Sciatic nerve (tissue), 2 donors: ENCODE results near the gene ATXN1L. TPM values are rescaled to one million over a fixed set of nuclear protein-coding genes. Genes with fewer than 3 reads are reported as not detected.
A peak's percentile ranks its signal among the peaks of the same experiment; 100 is the strongest.
"Not testable (repeated sequence)": the region's sequence is repeated elsewhere in the genome, so short reads cannot be mapped to it uniquely, and the experiment has no call there.

ENCODE experiments used
- ATAC-seq: fragments of 200-7000 bp; cut with Tn5 transposase; one replicate; pipeline ENCODE4 v1.9.1; 2020; ENCODE audit warnings: mild to moderate bottlenecking, moderate library complexity
- DNase-seq: peaks from one replicate; pipeline ENCODE4 v3.0.0-alpha.2; 2020; ENCODE audit warnings: low spot score
- intact Hi-C: fragments of 100-400 bp; cut with DNase I; formaldehyde crosslinking; loops from one replicate; pipeline ENCODE4 v1.14.2; 2022
- total RNA-seq: library from RNA; stranded (reverse); fragmentation: NEBNext Ultra II Directional; extraction: Animal tissue kit (Norgen Biotek cat#: 25700); gene quantifications from one replicate; pipeline ENCODE4 v1.2.1, GENCODE V29; 2021
- donor health status: DM: no; HTN: no; CAD: no.
- donor health status: DM: no; HTN: no; CAD: no.

ATXN1L gene, protein sequence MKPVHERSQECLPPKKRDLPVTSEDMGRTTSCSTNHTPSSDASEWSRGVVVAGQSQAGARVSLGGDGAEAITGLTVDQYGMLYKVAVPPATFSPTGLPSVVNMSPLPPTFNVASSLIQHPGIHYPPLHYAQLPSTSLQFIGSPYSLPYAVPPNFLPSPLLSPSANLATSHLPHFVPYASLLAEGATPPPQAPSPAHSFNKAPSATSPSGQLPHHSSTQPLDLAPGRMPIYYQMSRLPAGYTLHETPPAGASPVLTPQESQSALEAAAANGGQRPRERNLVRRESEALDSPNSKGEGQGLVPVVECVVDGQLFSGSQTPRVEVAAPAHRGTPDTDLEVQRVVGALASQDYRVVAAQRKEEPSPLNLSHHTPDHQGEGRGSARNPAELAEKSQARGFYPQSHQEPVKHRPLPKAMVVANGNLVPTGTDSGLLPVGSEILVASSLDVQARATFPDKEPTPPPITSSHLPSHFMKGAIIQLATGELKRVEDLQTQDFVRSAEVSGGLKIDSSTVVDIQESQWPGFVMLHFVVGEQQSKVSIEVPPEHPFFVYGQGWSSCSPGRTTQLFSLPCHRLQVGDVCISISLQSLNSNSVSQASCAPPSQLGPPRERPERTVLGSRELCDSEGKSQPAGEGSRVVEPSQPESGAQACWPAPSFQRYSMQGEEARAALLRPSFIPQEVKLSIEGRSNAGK
- total RNA-seq: 34.4 TPM

DNA sequence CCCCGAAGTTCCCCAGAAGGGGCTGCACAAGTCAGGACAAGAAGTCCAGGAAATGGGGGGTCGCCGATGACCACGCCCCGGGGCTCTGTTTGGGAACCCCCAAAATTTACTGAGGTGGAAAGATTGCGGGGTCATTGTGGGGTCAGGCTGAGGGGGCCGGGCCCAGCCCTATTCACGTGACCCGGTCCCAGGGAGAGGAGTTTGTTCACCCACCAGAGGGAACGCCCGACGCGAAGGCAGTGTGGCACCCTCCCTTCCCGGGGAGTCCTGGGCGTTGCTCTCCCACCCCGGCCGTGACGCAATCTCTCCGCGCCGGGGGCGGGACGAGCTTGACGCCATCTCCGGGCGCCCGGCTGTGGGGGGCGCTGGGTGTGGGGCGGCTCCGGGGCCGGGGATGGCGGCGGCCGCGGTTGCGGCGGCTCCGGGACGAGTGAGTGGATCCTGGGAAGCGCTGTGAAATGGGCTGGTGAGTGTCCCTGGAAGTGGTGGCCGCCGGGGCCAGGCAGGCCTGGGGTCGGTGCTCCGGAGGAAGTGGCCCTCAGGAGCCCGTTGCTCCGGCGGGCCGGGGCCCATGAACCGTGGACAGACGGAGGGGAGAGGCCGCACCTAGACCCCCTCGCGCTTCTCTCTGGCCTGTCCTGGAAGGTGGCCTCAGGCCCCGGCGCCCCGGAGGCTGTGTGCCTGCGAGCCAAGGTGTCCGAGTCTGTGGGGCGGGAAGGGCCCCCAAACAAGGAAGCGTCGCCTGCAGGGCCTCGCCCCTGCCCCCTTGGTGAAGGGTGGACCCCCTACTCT lies at the start of gene ATXN1L:
TSS of gene ATXN1L (plus strand) at position 338 of the 792 bp plus-strand sequence. CDS start 3,765 bp downstream, outside the sequence.
- DNase-seq (peak; percentile 93), ATAC-seq (peak; percentile 99)
- intact Hi-C loops: no loop called here

DNA sequence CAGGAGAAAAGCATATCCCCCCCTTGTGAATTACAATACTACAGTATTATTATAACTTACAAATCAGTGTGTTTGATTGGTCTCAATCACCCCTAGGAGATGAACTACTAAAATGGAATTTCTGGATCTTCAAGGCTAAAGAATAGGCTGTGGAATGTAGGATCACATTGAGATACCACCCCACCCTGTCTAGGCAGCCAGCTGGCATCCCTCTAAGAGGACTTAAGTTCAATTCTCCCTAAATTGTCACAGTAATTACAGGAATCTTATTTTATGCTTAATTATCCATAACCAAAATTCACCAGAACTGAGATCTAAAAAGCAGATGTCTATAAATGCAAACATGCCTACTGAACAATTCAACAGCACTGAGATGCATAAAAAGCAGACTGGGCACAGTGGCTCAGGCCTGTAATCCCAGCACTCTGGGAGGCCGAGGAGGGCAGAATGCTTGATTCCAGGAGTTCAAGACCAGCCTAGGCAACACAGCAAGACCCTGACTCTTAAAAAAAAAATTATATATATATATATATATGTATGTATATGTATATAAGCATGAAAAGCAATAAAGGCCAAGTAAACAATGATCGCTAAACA lies 49.2 kb upstream of the ATXN1L start:
- no peak for DNase-seq
- ATAC-seq: no peak
- intact Hi-C loops: no loop called here

DNA sequence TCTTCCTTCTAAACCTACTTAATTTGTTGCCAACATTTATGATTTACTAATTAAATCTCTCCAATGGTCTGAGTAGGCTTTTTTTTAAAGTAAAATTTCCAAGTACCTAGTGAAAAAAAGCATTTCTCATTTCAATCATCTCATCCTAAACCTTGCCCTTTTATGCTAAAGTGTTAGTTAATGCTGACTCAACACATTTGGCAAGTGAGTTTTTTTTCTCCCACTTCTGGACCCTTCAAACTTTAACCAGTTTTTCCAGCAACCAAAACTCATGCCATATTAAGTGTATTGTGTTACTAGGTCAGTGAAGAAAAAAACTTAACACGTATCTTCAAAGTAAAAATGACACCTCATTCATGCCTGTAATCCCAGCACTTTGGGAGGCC lies 42.5 kb upstream of the ATXN1L start:
- ATAC-seq (no peak), DNase-seq (no peak)
- intact Hi-C loops: no loop called here

DNA sequence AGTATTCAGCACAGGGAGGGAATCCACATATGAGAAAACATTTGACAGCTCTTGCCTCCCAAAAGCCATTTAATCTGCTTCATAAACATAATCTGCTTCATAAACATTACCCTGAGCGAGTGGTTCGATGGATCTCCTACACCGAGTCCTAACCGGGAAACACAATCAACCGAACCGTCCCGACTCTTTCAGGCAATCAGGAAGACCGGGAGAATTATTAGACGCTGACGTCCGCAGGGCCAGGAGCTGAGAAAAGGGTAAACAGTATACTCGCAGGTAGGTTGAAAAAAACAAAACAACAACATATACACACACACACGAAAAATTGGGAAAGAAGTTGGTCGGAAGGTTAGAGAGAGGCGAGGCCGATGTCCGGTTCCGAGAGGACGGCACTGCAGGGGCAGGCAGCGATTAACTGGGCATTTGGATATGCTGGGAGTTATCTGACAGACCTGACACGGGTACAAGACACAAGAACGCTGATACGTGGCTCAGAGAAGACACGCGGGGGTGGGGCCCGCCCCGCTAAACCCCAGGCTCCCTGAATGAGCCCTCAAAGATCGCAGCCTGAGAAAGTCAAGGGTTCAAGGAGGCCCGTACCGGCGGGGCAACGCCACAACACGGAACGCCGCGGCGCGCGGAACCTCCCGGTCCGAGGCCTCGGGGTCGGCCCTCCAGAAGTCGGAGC lies 37.7 kb upstream of the ATXN1L start:
- no peak for ATAC-seq
- intact Hi-C loops: no loop called here
- DNase-seq: no peak

DNA sequence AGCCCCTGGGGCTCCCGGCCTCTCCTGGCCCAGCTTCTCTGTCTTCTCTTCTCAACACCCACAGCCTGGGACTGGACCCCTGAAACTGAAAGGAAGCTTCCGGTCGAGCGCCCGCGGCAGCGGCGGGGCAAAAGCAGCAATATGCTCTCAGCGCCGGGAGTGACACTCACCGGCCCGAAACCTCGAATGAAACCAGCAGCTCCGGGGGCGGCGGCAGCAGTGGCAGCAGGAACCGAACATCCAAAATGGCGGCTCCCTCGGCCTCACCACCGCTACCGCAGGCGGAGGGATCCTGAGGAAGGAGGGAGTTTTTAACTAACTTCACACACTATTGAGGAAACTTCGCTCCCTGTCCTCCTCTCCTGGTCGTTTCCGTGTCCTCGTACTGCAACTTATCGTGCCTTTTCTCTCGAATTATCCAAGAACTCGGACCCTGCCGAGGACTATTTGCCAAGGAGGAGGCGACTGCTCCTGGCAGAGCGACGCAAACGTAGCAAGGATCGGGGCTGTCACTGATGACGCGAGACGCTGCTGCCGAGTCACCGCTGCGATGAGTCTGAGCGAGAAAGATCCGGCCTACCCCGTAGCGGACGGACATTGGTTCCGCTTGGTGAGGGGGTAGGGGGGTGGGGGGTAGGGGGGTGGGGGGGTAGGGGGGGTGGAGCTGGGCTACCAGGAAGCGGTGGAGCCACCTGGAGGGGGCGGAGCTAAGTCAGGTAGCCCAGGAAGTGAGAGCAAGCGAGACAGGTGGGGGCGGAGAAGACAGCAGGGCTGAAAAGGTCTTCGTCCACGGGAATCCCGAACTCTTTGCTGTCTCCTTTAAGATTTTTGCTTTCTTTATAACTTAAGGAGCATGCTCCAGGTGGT lies 37.0 kb upstream of the ATXN1L start, which contains the start of gene AP1G1:
TSS of gene AP1G1 (minus strand) at position 242 of the 867 bp plus-strand sequence. CDS start 19,355 bp downstream, outside the sequence.
- ATAC-seq (peak; percentile 99), DNase-seq (peak; percentile 95)
- intact Hi-C loops: no loop called here

DNA sequence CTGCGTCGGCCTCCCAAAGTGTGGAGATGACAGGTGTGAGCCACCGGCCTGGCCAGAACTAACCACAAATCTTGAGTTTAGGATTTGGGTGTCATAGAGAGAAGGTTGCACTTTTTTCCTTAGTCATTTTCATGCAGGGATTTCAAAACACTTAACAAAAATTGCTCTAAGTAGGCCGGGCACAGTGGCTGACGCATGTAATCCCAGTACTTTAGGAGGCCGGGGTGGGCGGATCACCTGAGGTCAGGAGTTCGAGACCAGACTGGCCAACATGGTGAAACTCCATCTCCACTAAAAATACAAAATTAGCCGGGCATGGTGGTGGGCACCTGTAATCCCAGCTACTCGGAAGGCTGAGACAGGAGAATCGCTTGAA lies 35.6 kb upstream of the ATXN1L start:
- ATAC-seq, intact Hi-C loops, DNase-seq: not testable (repeated sequence)

DNA sequence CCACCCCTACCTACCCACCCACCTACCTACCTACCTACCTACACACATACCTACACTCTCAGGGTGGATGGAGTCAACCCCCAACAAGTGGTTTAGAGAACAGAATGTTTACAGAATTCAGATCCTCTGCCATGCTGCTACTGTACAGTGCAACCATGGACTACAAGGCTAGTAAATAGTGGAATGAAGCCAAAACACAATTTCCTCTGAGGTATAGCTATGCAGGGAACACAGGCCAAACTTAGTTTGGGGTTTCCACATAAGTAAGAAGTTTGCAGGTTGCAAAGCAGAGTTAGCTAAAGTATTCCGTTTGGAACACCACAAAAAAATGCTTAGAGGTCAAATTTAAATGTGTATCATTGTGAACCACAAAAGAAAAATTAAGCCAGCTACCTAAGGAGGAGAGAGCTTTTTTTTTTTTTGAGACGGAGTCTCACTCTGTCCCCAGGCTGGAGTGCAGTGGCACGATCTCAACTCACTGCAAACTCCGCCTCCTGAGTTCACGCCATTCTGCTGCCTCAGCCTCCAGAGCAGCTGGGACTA lies 34.4 kb upstream of the ATXN1L start:
- ATAC-seq: no peak
- intact Hi-C loops: no loop called here

DNA sequence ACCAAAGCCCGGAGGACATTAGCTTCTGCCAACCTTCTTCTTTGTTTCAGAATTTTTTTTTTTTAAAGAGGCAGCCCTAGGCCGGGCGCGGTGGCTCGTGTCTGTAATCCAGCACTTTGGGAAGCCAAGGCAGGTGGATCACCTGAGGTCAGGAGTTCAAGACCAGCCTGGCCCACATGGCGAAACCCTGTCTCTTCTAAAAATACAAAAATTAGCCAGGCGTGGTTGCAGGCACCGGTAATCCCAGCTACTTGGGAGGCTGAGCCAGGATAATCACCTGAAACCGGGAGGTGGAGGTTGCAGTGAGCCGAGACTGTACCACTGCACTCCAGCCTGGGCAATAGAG lies 28.6 kb upstream of the ATXN1L start:
- peak; percentile 16 for ATAC-seq
- DNase-seq: not testable (repeated sequence)
- intact Hi-C loops: loop anchor here (5.0 kb wide), 1 partner anchor 435 kb away; no protein-coding TSS in a partner anchor

More for the DNA sequence above, 34.4 kb upstream of the ATXN1L start:
- no peak for DNase-seq

DNA sequence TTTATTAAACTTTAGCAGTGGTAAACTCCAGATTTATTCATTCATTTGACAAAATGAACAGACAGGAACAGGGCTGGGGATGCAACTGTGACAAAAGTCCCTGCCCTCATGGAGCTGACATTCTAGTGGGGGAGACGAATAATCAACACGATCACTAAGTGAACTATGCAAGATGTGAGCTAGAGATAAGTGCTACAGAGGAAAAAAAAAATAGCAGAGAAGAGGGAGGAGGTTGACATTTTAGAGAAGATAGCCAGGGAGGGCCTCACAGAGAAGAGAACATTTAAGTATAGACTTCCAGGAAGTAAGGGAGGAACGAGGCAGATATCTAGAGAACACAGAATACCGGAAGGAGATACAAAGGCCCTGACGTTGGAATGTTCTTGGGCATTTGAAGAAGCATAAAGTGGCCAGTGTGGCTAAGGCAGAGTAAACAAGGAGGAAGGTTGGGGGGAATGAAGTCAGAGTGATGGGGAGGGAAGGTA lies 19.2 kb upstream of the ATXN1L start:
- DNase-seq (peak; percentile 4), ATAC-seq (no peak)
- intact Hi-C loops: no loop called here

DNA sequence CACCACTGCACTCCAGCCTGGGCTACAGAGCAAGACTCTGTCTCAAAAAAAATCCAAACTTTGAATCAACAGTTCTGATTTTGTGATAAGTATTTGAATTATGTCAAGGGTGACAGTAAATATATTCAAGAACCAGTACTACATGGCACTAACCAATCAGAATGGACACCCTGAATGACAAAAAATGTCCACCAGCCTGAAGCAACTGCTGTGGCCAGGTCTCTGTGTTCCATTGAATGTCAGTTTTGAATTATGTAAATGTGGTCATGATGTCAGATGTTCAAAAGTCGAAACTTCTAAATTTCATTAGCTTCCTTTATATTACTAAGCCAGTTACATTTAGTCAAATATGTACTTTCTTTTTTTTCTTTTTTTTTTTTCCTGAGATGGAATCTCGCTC lies 15.4 kb upstream of the ATXN1L start:
- intact Hi-C loops: no loop called here
- no peak for ATAC-seq

DNA sequence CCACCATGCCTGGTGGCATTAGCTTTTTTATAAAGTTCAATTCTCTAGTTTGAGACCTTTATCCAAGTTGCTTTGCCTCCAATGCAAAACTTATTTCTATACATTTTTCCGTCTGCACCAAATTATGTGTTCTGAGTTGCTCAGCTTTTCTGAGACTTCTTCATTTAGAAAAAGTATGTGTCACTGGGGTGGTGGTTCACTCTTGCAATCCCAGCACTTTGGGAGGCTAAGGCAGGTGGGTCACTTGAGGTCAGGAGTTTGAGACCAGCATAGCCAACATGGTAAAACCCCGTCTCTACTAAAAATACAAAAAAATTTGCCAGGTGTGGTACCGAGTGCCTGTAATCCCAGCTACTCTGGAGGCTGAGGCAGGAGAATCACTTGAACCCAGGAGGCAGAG lies 14.1 kb upstream of the ATXN1L start:
- DNase-seq, intact Hi-C loops, ATAC-seq: not testable (repeated sequence)

More for the DNA sequence above, 15.4 kb upstream of the ATXN1L start:
- no peak for DNase-seq

DNA sequence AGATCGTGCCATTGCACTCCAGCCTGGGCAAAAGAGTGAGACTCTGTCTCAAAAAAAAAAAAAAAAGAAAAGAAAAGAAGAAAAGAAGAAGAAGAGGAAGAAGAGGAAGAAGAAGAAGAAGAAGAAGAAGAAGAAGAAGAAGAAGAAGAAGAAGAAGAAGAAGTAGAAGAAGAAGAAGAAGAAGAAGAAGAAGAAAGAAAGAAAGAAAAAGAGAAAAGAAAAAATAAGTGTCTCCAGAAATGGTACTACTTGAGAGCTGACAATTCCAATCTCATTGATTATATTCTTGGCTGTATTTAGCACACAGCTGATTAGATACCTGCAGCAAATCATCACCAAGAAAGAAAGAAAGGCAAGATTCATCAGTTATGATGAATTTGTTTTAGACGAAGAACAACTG lies 13.7 kb upstream of the ATXN1L start:
- DNase-seq, ATAC-seq, intact Hi-C loops: not testable (repeated sequence)

DNA sequence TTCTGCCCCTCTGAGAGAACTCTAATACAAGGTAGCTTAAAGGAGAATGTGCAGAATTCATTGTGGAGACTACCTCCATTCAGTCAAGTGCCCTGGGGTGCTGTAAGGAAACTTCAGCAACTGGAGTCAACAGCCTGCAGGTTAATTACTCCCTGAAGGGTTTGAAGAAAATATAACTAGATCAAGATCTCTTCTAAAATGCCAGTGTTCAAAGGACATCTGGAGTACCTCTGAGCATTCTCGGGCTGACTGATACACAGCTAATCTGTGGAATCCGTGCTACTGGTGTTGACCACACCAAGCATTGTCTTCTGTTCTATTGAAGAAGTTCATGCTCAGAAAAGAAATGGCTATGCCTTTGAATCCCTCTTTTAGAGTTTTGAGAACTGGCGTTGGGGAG lies 11.5 kb upstream of the ATXN1L start:
- intact Hi-C loops: no loop called here
- ATAC-seq: no peak
- DNase-seq: no peak

DNA sequence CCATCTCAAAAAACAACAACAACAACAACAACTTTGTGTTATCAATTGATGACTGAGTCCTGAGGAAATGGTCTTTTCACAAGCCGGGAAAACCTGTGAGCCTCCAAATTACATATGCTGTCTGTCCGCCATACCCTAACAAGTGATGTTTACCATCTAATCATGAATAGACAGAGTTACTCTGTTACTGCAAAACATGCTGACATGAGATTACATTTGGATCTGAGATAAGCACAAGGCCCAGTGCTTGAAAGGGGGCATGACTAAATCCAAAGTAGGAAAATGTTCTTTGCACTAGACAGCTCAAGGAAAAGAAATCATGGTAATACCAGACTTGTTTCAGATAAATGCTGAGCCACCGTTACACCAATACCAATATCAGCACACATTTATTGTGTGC lies 8.6 kb upstream of the ATXN1L start:
- intact Hi-C loops: no loop called here
- DNase-seq (no peak), ATAC-seq (no peak)

DNA sequence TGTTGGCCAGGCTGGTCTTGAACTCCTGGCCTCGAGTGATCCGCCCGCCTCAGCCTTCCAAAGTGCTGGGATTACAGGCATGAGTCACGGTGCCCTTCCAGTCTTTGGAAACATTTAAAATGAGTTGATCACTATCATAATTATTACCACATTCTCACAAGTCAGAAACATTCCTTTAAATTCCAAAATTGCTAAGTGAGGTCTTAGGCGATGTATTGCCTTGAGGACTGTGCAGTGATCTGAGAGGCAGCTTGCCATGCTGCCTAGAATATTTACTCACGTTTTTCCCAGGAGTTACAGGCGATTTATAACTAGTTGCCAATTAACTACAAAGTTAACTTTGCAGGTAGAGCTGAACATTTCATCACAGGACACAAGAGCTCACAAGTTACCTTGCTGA lies 5.7 kb upstream of the ATXN1L start:
- ATAC-seq: no peak

DNA sequence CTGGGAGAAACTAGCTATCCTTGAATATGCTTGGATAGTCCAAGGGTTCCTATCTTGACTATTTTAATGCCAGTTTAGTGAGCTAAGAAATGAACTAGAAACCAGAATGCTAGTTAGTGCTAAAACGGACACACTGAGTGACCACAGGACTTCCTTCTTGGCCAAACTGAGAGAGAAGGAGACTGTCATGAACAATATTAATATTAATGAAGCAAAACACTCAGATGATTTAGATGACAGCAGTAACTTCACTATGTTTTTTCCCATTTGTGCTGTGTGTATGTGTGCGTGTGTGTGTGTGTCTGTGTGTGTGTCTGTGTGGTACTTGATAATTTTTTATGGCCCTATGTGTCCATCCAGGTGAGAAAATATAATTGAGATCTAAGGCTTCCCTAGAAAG lies 2.2 kb upstream of the ATXN1L start:
- intact Hi-C loops: no loop called here
- DNase-seq (no peak), ATAC-seq (no peak)

More for the DNA sequence above, 5.7 kb upstream of the ATXN1L start:
- intact Hi-C loops: no loop called here
- DNase-seq: no peak

DNA sequence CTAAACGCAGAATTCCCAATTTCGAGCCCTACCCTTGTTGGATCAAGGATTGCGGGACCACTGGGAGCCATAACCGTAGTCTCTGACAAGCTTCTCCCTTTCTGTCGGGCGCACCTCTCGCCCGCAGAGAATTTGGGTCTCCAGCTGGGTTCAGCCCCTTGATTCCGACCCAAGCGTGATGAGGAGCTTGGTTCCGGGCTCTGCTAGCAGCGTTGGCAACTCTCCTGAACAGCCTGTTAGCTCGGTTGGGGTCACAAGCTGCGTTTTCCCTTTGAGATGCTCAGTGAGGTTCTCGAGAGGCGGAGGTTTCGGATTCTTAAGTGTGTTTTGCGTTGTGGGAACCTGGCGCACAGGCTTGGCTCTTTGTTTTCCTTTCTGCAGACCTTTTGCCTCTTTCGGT lies 655 bp downstream of the ATXN1L start:
- DNase-seq (no peak), ATAC-seq (no peak)
- intact Hi-C loops: no loop called here
